Spinal cord (tissue), 10 donors: ENCODE data around the gene CLTB. TPM values are rescaled to one million over a fixed set of nuclear protein-coding genes. Genes with fewer than 3 reads are reported as not detected.
A peak's percentile ranks its signal among the peaks of the same experiment; 100 is the strongest.

Experiments
- DNase-seq, 6 donors: peaks; one replicate each; pipeline versions ENCODE4 v3.0.0 to v3.0.0-alpha.2; 2013 to 2015; ENCODE audit warnings: low spot score in 6 of 6, low read depth in 4 of 6
- H3K27ac ChIP-seq: one replicate; pipeline ENCODE4 v1.5.1; 2013; ENCODE audit warnings: low read depth, low read length, control low read depth
- H3K27me3 ChIP-seq: one replicate; pipeline ENCODE4 v1.6.1; 2013; ENCODE audit warnings: low read length; ENCODE audit not compliant: control insufficient read depth, insufficient read depth
- H3K36me3 ChIP-seq: one replicate; pipeline ENCODE4 v1.6.1; 2013; ENCODE audit warnings: low read length; ENCODE audit not compliant: control insufficient read depth, insufficient read depth
- H3K4me1 ChIP-seq: one replicate; pipeline ENCODE4 v1.6.1; 2013; ENCODE audit warnings: low read length; ENCODE audit not compliant: control insufficient read depth, insufficient read depth
- H3K4me3 ChIP-seq: one replicate; pipeline ENCODE4 v1.5.1; 2013; ENCODE audit warnings: low read depth, low read length, control low read depth
- H3K9me3 ChIP-seq: one replicate; pipeline ENCODE4 v1.6.1; 2013; ENCODE audit warnings: low read length; ENCODE audit not compliant: control insufficient read depth, insufficient read depth
- WGBS: methylation state at CpG from one replicate; pipeline ENCODE4 v1.1.5; 2013; ENCODE audit warnings: missing lambda C conversion rate; ENCODE audit not compliant: insufficient coverage; 5-methylcytosine and 5-hydroxymethylcytosine counted together
- polyA plus RNA-seq, 2 donors: library from polyadenylated mRNA; unstranded; fragments of 120-200 nt; gene quantifications; one replicate each; pipeline ENCODE4 v1.2.1, GENCODE V29; 2013; ENCODE audit not compliant: insufficient read length in 2 of 2
- total RNA-seq, 2 donors: library from RNA; depleted of rRNA in 1 of 2; stranded (reverse); fragments of 120-200 nt in 1 of 2; fragments of >200 nt in 1 of 2; gene quantifications; one replicate each; pipeline versions ENCODE4 v1.2.3 to v1.2.4, GENCODE V29; 2013 to 2014
- donor health status: healthy.

CLTB gene
- total and polyA plus RNA-seq, 4 donors: 70.8 to 191 (median 160) TPM

DNA sequence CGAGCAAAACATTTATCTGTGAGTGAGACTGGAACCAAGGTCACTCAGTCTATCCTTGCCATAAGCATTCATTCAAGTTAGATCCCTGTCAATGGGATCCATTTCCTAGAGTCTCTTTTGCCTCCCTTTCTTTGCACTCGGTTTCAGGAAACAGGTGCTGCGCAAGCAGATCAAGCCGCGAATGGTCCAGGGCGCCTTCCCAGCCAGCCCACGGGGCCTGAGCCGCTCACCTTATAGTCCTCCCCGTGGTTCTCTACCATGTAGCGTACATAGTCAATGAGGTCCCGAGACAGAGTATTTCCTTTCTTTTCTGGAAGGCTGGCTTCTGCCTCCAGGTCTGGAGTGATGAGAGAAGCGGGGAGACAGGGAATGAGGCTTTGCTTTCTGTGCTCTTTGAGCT is 31.3 kb downstream of the CLTB start:
- no peak for DNase-seq
- no peaks in the 10 kb centered on the region for H3K27me3 ChIP-seq
- H3K9me3 ChIP-seq: no peaks in the 10 kb centered on the region
- H3K4me3 ChIP-seq: no peak overlapping the region
- peaks cover 42% of the 10 kb centered on the region for H3K36me3 ChIP-seq
- 98% methylated on average over 9 of the region's 12 CpGs for WGBS
- no peak overlapping the region for H3K27ac ChIP-seq
- peaks cover 16% of the 10 kb centered on the region for H3K4me1 ChIP-seq

DNA sequence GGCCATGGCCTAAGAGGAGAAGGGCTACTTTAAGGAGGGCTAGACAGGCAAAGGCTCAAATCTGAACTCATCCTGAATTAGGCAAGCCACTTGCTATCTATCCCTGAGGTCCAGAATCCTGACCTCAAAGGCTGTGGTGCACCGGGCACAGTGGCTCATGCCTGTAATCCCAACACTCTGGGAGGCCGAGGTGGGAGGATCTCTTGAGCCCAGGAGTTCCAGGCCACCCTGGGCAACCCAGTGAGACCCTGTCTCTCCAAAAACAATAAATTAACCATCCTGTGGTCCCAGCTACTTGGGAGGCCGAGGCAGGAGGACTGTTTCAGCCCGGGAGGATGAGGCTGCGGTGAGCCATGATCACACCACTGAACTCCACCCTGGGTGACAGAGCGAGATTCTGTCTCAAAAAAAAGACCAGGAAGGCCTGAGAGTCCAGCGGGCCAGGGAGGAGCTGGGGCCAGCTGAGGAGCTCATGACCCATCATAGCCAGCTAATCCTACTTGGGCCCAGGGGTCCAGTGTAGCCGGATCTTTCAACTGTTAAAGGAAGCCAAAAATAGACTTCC is 31.9 kb downstream of the CLTB start:
- no peak overlapping the region for H3K27ac ChIP-seq

DNA sequence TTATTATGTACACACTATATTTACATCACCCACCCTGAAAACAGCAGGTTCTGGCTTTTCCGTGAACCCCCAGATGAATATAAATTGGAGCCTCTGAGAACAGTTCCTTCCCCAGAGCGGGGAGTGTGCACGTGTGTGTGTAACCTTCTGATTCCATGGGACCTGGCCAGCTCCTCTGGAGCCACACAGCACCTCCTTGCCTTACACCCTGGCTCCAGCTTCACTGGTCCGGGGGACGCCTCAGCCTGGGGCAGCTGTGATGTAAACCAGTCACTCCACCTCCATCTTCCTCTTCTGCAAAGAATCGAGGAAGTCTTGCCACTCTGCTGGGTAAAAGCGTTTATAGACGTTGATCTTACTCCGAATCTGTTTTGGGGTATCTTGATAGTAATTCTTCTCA is 32.4 kb downstream of the CLTB start:
- 91% methylated on average over 8 of the region's 9 CpGs for WGBS
- Histone ChIP-seq H3K36me3 (peaks cover 42% of the 10 kb centered on the region), H3K9me3 (no peaks in the 10 kb centered on the region)

More for the DNA sequence above, 31.9 kb downstream of the CLTB start:
- no peak for DNase-seq
- peaks cover 42% of the 10 kb centered on the region for H3K36me3 ChIP-seq
- H3K27me3 ChIP-seq: no peaks in the 10 kb centered on the region
- H3K9me3 ChIP-seq: no peaks in the 10 kb centered on the region
- peaks cover 11% of the 10 kb centered on the region for H3K4me1 ChIP-seq
- H3K4me3 ChIP-seq: no peak overlapping the region
- WGBS: 93% methylated on average over 8 of the region's 8 CpGs

DNA sequence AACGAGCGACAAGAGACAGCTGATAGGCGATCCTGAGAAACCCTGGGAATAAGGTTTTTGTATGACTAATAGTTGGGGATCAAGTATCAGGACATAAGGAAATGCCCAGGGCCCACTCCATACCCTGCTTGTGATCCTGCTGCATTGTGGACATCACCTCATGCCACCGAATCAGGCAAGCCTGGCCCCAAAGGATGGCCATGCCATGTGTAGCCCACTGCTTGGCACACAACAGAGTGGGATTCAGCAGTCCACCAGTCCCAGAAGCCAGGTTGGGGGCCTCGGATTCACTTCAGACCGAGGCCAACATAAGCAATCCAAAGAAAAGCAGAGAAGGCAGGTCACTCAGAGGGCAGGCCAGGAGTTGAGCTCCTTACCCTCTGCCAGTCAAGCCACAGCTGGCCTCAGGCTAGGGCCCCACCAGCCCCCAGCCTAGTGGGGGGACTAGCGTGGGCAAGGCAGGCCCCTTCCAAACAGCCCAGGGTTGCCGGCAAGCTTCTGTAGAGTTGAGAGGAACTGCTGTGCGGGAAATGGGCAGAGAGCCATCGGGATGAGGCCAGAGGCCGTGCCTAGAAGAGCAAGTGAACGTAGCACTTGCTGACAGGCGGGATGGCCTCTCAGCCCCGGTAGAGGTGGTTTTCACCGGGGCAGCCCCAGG is 33.0 kb downstream of the CLTB start:
- Histone ChIP-seq H3K36me3 (peaks cover 46% of the 10 kb centered on the region), H3K4me1 (peaks cover 9% of the 10 kb centered on the region), H3K9me3 (no peaks in the 10 kb centered on the region), H3K27me3 (no peaks in the 10 kb centered on the region), H3K27ac (no peak overlapping the region), H3K4me3 (no peak overlapping the region)
- WGBS: 86% methylated on average over 6 of the region's 15 CpGs
- DNase-seq: no peak

More for the DNA sequence above, 32.4 kb downstream of the CLTB start:
- Histone ChIP-seq H3K4me3 (no peak overlapping the region), H3K27ac (no peak overlapping the region), H3K4me1 (peaks cover 9% of the 10 kb centered on the region), H3K27me3 (no peaks in the 10 kb centered on the region)
- DNase-seq: no peak

DNA sequence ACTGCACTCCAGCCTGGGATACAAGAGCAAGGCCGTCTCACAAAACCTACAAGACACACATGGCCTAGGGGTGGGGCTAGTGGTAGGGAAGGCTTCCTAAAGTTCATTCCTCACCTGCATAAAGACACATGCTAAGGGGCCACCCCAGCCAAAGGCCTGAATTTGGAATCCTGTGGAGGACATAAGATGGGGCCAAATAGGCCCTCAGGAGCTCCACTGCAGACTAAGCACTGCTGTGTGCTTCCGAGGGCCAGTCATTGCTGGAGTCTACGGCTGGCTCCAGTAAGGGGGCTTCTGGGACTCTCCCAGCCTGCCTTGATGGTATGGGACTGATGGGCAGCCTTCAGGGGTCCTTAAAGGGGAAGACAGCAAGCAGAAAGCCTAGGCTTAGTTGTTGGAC is 33.6 kb downstream of the CLTB start:
- H3K4me3 ChIP-seq: no peak overlapping the region
- H3K4me1 ChIP-seq: peaks cover 4% of the 10 kb centered on the region
- H3K27me3 ChIP-seq: no peaks in the 10 kb centered on the region
- H3K27ac ChIP-seq: no peak overlapping the region
- DNase-seq: no peak
- 100% methylated on average over 2 of the region's 3 CpGs for WGBS
- H3K9me3 ChIP-seq: no peaks in the 10 kb centered on the region
- peaks cover 47% of the 10 kb centered on the region for H3K36me3 ChIP-seq

DNA sequence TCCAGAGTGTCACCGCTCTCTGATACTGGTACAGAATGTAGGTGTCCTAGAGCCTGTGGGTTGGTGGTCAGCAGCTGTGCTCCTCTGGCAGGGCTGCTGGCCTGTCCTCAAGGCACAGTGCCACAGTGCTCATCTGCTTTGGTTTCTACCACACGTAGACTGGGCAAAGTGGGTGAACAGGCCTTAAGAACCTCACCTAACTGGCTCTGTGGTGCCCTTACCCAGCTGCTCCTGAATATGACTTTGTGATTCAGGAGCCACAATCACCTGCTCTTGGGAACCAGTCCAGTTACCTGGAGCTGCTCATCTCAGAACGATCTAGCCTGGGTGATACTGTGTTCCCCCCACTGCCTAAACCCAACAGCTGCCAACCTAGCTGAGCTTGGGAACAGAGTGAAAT is 34.4 kb downstream of the CLTB start:
- 100% methylated on average over 1 of the region's 3 CpGs for WGBS
- no peaks in the 10 kb centered on the region for H3K27me3 ChIP-seq
- H3K4me1 ChIP-seq: no peaks in the 10 kb centered on the region
- no peak overlapping the region for H3K4me3 ChIP-seq
- no peak for DNase-seq
- no peaks in the 10 kb centered on the region for H3K9me3 ChIP-seq
- H3K27ac ChIP-seq: no peak overlapping the region
- H3K36me3 ChIP-seq: peaks cover 48% of the 10 kb centered on the region

DNA sequence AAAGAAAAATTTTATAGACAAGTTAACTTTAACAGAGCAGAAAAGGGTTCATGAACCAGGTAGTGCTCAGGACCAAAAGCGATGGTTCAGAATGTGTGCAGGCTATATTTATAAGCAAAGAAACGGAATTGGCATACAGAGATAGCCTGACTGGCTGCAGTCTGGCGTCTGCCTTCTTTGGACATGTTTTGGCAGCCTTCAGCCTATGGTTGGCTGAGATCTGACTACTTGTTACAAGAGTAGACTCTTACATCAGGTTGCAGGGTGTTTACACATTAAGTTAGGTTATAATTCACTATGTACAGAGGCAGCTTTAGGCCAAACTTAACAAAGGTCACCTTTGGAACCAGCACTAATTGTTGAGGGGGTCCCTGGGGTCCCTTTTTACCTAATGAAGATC is 34.9 kb downstream of the CLTB start:
- Histone ChIP-seq H3K4me3 (no peak overlapping the region), H3K27ac (no peak overlapping the region), H3K4me1 (no peaks in the 10 kb centered on the region), H3K9me3 (no peaks in the 10 kb centered on the region), H3K36me3 (peaks cover 48% of the 10 kb centered on the region), H3K27me3 (no peaks in the 10 kb centered on the region)
- WGBS: 85% methylated on average over 3 of the region's 3 CpGs
- DNase-seq: peak in 1 of 6 donors; percentile 28

DNA sequence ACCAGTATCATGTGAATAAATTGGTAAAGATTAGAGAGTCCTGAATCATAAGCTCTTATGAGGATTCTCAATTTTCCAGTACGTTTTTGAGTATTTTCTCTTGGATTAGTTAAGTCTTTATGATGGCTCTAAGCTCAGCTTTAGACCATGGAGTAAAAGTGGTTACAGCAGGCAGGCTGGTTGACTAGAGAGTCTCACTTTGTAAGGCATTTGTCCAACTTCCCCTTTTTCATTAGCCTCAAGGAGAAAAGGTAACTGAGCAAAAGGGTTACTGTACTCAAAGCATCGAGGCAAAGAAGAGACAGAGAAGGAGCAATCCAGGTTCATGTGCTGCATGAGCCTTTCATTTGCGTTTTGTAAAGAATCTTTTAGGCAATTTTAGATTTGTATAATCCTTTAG is 36.5 kb downstream of the CLTB start:
- Histone ChIP-seq H3K36me3 (peaks cover 43% of the 10 kb centered on the region), H3K27ac (no peak overlapping the region), H3K4me3 (no peak overlapping the region), H3K4me1 (no peaks in the 10 kb centered on the region), H3K27me3 (no peaks in the 10 kb centered on the region), H3K9me3 (no peaks in the 10 kb centered on the region)
- no peak for DNase-seq
- 60% methylated on average over 2 of the region's 3 CpGs for WGBS

DNA sequence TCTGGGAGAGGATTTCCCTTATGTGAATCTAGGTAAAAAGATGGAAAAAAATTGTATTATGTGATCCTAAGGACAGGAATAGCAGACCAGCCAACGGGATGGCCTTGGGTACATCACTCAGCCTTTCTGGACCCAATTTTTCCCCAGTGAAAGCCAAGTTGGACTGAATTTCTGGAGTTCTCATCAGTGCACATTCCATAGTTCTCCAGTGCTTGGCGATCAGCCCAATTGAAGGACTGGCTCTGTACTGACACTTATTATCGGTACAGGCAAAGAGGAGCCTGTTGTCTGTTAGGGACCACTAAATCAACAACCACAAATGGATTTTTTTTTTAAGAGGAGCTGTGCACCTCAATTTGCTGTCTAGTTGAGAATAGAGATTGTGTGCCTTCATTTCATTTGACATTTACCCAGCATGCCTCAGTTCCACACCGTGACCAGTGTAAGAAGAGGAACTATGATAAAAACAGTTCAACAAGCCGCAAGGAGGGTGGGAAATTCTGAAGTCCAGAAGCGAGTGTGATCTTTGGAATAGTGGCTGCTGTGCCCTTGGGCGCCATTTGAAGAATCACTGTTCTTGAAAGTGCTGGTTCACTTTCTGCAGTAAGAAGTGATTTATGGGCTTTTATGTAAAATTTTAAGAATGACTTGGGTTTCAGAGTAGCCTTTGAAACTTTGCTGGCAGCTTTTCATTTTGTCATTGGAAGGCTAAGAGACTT is 43.1 kb downstream of the CLTB start:
- Histone ChIP-seq H3K36me3 (peaks cover 45% of the 10 kb centered on the region), H3K27me3 (no peaks in the 10 kb centered on the region), H3K9me3 (no peaks in the 10 kb centered on the region), H3K27ac (no peak overlapping the region), H3K4me1 (no peaks in the 10 kb centered on the region), H3K4me3 (no peak overlapping the region)
- DNase-seq: peak in 1 of 6 donors; percentile 11
- 83% methylated on average over 4 of the region's 7 CpGs for whole genome bisulfite sequencing
